ENCODE data around the gene BRCA2.

- no peak for TF ChIP-seq EZH2 (IDR thresholded peaks at IDR 0.05; ENCODE audit: borderline replicate concordance, insufficient read depth, low read depth, low read length, poor library complexity, severe bottlenecking)
- TF ChIP-seq, protein P1, sequence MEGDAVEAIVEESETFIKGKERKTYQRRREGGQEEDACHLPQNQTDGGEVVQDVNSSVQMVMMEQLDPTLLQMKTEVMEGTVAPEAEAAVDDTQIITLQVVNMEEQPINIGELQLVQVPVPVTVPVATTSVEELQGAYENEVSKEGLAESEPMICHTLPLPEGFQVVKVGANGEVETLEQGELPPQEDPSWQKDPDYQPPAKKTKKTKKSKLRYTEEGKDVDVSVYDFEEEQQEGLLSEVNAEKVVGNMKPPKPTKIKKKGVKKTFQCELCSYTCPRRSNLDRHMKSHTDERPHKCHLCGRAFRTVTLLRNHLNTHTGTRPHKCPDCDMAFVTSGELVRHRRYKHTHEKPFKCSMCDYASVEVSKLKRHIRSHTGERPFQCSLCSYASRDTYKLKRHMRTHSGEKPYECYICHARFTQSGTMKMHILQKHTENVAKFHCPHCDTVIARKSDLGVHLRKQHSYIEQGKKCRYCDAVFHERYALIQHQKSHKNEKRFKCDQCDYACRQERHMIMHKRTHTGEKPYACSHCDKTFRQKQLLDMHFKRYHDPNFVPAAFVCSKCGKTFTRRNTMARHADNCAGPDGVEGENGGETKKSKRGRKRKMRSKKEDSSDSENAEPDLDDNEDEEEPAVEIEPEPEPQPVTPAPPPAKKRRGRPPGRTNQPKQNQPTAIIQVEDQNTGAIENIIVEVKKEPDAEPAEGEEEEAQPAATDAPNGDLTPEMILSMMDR (IDR thresholded peaks at IDR 0.05): no peak
Observed at GRCh38 chr13:32414580-32414979, 99.3 kb downstream of the BRCA2 start.

All from B cell (primary cell).